GM18909 (cell line): ENCODE results near the gene INTS2.
"Not testable (repeated sequence)": the region's sequence is repeated elsewhere in the genome, so short reads cannot be mapped to it uniquely, and the experiment has no call there.

Experiments
- ATAC-seq: cut with Tn5 transposase; IDR thresholded peaks from one replicate; pipeline ENCODE4 v1.9.1; 2021; ENCODE audit warnings: mild to moderate bottlenecking; ENCODE audit not compliant: unreplicated experiment, poor library complexity

The INTS2 gene, protein sequence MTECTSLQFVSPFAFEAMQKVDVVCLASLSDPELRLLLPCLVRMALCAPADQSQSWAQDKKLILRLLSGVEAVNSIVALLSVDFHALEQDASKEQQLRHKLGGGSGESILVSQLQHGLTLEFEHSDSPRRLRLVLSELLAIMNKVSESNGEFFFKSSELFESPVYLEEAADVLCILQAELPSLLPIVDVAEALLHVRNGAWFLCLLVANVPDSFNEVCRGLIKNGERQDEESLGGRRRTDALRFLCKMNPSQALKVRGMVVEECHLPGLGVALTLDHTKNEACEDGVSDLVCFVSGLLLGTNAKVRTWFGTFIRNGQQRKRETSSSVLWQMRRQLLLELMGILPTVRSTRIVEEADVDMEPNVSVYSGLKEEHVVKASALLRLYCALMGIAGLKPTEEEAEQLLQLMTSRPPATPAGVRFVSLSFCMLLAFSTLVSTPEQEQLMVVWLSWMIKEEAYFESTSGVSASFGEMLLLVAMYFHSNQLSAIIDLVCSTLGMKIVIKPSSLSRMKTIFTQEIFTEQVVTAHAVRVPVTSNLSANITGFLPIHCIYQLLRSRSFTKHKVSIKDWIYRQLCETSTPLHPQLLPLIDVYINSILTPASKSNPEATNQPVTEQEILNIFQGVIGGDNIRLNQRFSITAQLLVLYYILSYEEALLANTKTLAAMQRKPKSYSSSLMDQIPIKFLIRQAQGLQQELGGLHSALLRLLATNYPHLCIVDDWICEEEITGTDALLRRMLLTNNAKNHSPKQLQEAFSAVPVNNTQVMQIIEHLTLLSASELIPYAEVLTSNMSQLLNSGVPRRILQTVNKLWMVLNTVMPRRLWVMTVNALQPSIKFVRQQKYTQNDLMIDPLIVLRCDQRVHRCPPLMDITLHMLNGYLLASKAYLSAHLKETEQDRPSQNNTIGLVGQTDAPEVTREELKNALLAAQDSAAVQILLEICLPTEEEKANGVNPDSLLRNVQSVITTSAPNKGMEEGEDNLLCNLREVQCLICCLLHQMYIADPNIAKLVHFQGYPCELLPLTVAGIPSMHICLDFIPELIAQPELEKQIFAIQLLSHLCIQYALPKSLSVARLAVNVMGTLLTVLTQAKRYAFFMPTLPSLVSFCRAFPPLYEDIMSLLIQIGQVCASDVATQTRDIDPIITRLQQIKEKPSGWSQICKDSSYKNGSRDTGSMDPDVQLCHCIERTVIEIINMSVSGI

DNA sequence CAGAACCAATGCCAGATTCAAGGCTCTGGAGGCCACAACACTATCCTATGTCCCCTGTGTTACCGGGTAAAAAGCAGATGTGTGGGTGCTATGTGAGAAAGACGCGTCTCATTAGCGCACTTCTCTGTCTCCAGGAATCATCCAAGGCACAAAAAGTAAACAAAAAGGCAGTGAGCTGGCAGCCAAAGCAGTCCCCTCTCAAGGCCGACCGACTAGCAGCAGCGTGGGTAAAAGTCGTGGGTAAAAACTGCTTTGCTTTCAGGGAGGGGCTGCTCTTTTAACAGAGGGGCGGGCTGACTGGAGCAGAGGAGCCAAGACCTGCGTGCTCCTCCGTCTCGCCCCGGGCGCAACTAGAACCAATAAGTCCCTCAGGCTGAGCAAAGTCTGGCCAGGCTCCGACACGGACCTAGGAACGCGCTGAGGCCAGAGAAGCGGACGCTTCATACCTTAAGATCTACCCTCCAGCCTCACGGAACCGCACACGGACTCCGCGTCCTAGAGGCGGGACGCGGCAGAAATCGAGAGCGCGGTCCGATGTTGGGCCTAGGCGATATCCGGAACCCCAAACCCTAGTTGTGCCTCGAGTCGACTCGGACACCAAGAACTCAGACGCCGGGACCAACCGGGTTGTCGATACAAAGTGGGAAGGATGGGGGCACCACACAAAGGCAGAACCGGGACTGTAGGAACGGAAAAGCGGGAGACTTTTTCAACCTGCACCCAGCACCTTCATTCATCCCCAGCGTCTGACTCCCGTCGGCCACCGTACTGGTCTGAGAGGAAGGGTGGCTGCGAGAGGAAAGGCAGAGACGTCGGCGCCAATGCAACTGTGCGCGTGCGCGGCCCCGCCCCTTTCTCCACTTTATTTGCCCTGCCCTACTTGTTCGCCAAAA is at the start of gene INTS2:
TSS of gene INTS2 (minus strand) at position 775 of the 893 bp plus-strand sequence. CDS start 1,338 bp downstream, outside the sequence.
- peak; percentile 80 for ATAC-seq

DNA sequence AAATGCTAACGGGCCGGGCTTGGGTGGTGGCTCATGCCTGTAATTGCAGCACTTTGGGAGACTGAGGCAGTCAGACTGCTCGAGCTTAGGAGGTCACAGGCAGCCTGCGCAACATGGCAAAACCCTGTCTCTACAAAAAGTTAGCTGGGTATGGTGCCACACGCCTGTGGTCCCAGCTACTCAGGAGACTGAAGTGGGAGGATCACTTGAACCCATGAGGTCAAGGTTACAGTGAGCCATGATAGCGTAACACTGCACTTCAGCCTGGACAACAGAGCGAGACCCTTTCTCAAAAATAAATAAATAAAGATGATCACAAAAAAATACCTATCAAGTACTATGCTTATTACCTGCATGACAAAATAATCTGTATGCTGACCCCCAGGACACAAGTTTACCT is 46.3 kb upstream of the INTS2 start:
- ATAC-seq: no peak

DNA sequence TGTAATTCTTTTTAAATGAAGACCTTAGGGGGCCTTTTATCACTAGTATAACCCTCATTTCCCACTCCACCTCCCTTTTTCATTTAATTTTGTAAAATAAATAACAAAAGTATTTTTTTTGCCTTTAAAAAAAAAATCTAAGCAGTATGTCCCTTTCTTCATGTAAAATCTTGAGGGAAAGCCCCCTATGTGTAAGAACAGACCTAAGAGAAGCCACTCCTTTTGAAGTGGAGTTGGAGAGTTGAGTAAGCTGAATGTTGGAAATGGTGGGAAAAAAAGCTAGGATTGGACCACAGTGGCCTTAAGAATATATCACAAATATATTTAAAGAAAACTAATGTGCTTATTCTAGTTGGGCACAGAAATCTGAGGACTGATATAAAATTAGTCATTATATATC is 44.5 kb upstream of the INTS2 start:
- ATAC-seq: no peak

DNA sequence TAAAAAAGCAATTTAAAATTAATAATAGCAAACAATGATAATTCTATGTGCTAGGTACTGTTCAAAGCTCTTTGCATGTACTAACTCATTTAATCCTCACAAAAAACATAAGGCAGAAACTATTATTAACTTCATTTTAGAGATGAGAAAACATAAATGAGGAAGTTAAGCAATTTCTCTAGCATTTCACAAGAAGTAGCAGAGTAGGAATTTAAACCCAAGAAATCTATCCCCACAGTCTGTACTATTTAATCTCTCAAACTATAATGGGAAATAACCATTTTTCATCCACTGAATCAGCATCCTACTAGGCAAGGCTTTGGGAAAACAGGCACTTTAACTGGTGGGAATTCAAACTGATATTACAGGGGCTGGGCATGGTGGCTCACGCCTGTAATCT is 42.2 kb upstream of the INTS2 start:
- no peak for ATAC-seq

DNA sequence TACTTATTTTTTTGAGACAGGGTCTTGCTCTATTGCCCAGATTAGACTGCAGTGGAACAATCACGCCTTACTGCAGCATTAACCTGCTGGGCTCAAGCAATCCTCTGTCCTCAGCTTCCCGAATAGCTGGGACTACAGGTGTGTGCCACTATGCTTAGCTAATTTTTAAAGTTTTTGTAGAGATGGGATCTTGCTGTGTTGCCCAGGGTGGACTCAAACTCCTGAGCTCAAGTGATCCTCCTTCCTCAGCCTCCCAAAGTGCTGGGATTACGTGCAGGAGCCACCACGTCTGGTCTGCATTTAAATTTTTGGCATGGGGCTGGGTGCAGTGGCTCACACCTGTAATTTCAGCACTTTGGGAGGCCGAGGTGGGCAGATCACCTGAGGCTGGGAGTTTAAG is 41.0 kb upstream of the INTS2 start:
- ATAC-seq: no peak

DNA sequence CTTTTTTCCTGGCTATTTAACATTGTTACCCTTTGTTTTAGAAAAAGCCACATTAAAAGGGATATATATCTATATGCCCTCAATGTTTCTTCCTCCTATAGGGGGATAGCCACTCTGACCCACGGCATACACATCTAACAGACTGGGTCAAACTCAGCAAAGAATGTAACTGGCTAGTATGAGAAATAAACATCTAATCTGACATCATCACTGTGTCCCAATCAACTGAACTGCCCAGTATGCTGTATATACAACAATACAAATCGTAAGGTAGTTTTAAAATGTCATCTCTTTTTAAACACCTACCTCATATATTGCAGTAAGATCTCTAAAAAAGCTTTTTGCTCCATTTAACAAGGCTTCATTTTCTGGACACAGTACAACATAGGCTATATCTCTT is 39.9 kb upstream of the INTS2 start:
- ATAC-seq: no peak

DNA sequence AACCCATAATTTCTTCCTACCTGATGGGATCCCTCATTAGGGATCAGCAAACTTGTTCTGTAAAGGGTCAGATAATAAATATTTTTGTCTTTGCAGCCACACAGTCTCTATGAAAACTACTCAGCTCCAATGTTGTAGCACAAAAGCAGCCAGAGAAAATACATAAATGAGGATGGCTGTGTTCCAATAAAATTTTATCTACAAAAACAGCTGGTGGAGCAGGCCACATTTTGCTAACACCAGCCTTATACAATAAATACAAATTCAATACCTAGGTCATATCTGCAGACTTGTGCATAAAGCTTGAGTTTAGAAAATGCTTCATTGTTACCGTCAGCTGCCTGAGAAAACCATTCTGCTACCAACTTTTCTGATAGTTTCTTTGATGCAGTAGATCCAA is 38.4 kb upstream of the INTS2 start:
- no peak for ATAC-seq

DNA sequence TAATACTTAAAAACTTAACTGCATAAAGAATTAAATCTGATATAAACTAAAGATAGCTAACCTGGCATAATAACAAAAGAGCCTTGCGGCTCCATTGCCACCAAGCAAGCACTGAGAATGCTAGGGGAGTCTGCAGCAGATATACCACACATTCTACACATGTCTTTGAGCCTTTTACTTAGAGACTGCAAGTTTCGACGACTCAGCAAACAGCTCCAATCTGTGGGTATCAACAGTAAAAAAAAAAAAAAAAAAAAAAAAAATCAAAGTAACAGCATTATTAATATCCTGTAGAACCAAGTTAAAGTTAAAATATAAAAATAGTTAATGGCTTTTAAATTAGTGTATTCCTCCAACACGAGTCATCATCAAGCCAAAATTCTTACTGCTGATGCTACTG is 27.8 kb upstream of the INTS2 start:
- no peak for ATAC-seq

DNA sequence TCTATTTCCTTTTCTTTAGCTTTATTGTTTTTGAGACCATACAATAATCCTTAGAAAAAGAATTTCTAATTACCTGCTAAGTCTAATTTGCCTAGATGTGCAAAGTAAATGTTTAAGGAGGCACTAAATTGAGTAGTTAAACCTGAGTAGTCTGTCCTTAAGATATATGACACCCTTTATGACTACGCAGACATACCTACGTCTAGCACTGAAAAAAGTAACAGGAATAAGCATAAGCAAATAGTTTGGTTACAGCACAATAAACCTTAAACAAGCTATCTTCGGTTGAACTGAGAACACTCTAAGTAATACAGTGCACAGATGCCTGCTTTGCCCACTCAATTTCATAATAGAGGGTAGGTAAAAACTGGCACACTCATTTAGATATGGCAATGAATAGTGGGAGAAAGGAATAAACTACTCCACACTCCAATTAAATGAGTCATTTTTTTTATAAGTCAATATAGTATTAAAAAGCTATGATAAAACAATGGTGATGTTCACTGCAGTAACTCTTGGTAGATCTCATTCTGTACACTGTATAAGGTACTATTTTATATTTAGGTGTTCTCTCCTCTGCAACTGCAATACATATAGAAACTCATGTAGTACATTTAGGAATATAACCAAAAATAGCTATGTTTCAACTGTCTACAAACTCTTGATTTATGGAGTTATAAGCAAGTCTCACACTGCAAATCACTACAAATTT is 19.7 kb upstream of the INTS2 start:
- ATAC-seq: no peak

DNA sequence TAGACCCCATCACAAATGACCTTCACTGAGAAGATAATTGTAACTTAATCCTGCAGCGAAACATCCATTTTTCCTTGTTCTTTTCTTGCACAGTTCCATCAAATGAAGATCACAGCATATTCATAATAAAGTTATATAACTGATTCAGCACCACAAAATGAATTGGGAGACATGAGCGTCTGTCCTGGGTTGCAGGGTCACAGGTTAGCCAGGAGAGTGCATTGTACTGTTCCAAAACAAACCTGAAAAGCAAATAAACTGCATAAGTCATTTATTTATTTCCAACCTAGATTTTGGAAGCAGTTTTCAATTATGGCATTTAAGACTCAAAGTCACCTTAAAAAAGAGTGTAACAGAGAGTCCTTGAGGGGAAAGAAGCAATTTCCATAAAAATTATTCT is 18.6 kb upstream of the INTS2 start:
- no peak for ATAC-seq

DNA sequence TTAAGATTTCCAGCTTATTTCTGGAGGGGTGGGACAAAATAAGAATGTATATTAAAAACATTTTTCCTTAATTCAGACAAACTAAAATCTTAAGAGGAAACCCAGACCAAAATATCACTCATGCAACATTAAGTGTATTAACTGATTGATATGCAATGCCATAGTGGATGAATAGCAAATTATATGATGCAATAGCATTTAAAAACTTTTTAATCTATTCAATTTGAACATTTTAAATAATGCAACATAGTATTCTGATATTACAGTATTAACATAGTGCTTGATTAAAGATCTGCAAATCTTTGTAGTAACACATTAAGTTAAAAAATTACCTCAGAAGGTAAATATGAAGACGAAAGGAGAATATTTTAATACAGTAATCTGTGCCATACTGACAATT is 15.3 kb upstream of the INTS2 start:
- no peak for ATAC-seq

DNA sequence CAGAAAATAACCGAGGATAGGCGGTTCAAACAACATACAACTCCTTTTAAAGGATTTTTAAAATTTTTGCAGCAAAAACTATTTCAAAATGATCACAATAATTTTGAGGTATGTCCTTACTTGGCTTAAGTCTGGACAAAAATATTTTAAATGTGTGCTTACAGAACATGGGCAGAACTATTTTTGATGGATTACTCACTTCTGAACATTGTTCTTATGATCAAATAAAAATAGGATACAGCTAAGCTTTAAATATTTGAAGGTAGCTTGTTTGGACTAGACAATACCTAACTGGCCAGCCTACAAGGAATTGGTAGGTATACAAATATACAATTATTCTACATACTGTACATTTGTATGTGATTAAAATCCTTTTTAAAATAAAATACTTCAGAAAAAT is 14.3 kb upstream of the INTS2 start:
- no peak for ATAC-seq

DNA sequence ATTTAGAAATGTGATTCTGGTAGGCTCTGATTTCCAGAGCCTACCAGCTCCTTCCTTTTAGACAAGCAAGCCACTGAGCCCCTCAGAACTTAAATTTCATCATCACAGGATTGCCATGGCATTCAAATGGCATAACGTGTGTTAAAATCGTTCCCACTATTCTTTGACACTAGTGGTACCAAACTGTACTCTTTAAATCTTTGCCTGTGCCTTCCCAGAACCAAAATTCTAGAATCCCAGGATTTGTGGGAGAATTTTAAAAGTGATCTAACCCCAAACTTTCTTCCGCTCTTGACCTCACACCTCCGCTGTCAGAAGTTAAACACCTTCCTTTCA is 287 bp upstream of the INTS2 start:
- no peak for ATAC-seq

DNA sequence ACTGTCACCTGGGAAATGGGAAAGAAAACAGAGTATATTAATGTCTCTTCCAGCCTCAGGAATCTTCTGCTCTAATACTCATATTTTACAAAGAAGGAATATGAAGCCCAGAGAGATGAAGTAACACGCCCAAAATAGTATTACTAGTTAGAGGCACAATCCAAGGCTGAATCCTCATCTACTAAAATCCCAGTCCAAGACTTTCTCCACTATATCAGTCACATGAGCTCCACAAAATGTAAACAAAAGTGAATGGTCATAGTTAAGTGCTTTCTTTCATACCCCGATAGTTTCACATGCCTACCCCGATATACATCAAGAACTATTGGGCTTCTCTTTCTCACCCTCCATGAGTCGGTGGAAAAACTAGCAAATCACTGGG is 965 bp downstream of the INTS2 start:
- ATAC-seq: no peak

DNA sequence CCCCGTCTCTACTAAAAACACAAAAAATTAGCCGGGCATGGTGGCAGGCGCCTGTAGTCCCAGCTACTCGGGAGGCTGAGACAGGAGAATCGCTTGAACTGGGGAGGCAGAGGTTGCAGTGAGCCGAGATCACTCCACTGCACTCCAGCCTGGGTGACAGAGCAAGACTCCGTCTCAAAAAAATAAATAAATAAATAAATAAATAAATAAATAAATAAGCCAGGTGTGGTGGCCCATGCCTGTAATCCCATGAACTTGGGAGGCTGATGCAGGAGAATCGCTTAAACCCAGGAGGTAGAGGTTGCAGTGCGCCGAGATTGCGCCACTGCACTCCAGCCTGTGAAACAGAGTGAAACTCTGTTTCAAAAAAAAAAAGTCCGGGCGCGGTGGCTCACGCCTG is 12.6 kb downstream of the INTS2 start:
- ATAC-seq: not testable (repeated sequence)

DNA sequence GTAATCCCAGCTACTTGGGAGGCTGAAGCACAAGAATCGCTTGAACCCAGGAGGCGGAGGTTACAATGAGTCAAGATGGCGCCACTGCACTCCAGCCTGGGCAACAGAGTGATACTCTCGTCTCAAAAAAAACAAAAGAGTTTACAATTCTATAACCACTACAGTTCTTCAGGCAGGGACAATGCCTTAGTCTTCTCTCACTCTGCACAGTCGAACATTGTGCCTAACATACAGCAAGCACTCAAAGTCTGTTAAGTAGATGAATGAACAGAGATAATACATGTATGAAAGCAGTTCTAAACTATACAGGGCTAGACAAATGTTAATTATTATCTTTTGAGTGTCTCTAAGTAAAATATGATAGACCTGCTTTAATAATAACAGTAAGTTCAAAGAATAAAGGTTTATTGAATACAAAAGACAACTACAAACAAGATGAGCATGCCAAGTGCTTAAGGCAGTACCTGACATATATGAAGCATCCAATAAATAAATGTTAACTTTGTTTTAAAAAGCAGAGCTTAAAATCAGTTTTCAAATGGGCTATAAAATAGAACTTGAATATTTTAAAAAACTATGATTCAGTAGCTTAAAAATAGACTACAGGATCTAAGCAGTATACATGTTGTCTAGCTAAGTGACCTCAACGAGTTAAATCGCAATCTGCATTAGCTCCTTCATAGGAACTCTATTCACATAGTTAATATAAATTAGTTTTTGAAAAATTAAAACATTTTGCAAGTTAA is 19.3 kb downstream of the INTS2 start:
- ATAC-seq: no peak

DNA sequence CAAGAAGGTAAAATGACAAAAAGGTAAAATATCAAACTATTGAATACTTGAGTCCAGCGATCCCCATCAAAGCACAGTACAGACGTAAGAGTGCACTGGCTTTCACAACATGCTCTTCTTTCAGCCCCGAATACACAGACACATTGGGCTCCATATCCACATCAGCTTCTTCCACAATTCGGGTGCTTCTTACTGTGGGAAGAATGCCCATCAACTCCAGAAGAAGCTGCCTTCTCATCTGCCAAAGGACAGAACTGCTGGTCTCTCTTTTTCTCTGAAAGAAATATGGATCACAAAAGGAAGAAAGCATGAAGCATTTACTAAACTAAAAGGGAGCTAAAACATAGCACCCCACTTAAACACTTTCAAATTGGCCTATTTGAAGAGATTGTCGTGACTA is 20.4 kb downstream of the INTS2 start:
- no peak for ATAC-seq

DNA sequence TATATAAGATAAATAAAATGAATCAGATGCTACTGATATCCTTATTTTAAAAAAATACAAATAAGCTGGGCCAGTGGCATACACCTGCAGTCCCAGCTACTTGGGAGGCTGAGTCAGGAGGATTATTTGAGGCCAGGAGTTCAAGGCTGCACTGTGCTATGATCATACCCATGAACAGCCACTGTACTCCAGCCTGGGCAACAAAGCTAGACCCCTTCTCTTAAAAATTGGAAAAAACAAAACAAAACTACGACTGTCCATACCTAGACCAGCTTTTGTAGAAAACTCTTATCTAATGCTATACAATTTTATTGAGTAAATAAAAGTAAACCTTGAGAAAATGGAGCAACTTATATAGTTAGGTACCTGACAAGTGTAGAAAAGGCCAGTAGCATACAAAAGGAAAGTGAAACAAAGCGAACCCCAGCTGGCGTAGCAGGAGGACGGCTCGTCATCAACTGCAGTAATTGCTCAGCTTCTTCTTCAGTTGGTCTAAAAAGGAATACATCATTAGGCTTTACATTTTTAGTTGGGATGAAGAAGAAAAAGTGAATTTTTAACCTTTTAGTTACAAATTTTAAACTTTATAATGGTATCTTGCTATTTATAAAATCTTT is 23.6 kb downstream of the INTS2 start:
- ATAC-seq: no peak
